HepG2 (cell line): ENCODE data around the gene SP140L. TPM values are rescaled to one million over a fixed set of nuclear protein-coding genes. Genes with fewer than 3 reads are reported as not detected.

Source experiments
- ATAC-seq: fragments of 200-7000 bp; cut with Tn5 transposase; 3 replicates; pipeline ENCODE4 v1.9.1; 2020; ENCODE audit warnings: mild to moderate bottlenecking, moderate library complexity
- BruUV-seq: library from RNA; stranded (reverse); fragments of 400-500 nt; replicated peaks from 2 replicates; lab custom pipeline; 2021; lab: Mats Ljungman, UMichigan
- CTCF ChIA-PET: fragments of 300-600 bp; formaldehyde crosslinking; extraction: SDS; loops from one replicate; lab custom pipeline; 2021; ENCODE audit warnings: low total read pairs, inconsistent platforms, low intra/inter-chr PET ratio; lab: Yijun Ruan, JAX
- POLR2A ChIA-PET: fragments of 350-600 bp; sonication (Branson Sonifier 250); formaldehyde crosslinking; loops from one replicate; lab custom pipeline; 2020; ENCODE audit warnings: antibody characterized with exemption, inconsistent platforms; lab: Yijun Ruan, JAX
- DNase-seq: peaks from one replicate; pipeline ENCODE4 v3.0.0-alpha.2; 2015; ENCODE audit warnings: low spot score
- FAIRE-seq: peaks from 3 replicates; lab custom pipeline; 2011; peaks lifted over from hg19 to GRCh38; lab: Jason Lieb, UNC
- H2AFZ ChIP-seq: one replicate; pipeline ENCODE4 v1.6.1; 2011; ENCODE audit warnings: low read length, inconsistent platforms
- H3K27ac ChIP-seq: fragments of 300-600 bp; 3 replicates; pipeline ENCODE4 v1.8.0; 2011; ENCODE audit warnings: mixed run types, mild to moderate bottlenecking, mixed read lengths, low read length, inconsistent platforms; ENCODE audit not compliant: insufficient read depth; ENCODE audit errors: extremely low read length
- H3K27me3 ChIP-seq, 2 experiments: fragments of 200-600 bp in 1 of 2; 2 replicates in 1 of 2; 3 replicates in 1 of 2; pipeline versions ENCODE4 v1.6.0 to v1.8.0; 2011; ENCODE audit warnings: low read length in 2 of 2, mild to moderate bottlenecking in 2 of 2, moderate library complexity in 2 of 2, inconsistent platforms in 1 of 2; ENCODE audit not compliant: insufficient read depth in 2 of 2, control insufficient read depth in 1 of 2
- H3K36me3 ChIP-seq, 2 experiments: fragments of 200-600 bp in 1 of 2; replicated peaks in 1 of 2; 2 replicates in 1 of 2; 3 replicates in 1 of 2; pipeline versions ENCODE4 v1.5.1 to v1.8.0; 2011; ENCODE audit warnings: low read length in 2 of 2, inconsistent platforms in 1 of 2; ENCODE audit not compliant: insufficient read depth in 2 of 2, control insufficient read depth in 1 of 2
- H3K4me1 ChIP-seq: 2 replicates; pipeline ENCODE4 v1.5.1; 2012; ENCODE audit warnings: low read length, inconsistent platforms; ENCODE audit not compliant: insufficient read depth
- H3K4me2 ChIP-seq: 2 replicates; pipeline ENCODE4 v1.6.0; 2011; ENCODE audit warnings: low read depth, low read length, inconsistent platforms
- H3K4me3 ChIP-seq, 3 experiments: fragments of 200-600 bp in 1 of 3; sonication (generic), shearing (Covaris generic) in 1 of 3; replicated peaks in 1 of 3; 2 replicates each; pipeline ENCODE4 v1.5.1; 2011 to 2016; ENCODE audit warnings: low read length in 3 of 3, inconsistent platforms in 2 of 3, low read depth in 2 of 3, mild to moderate bottlenecking in 2 of 3, control low read depth in 1 of 3, mixed read lengths in 1 of 3; ENCODE audit not compliant: insufficient read depth in 1 of 3
- H3K79me2 ChIP-seq: one replicate; pipeline ENCODE4 v1.6.1; 2011; ENCODE audit warnings: low read length, inconsistent platforms; ENCODE audit not compliant: insufficient read depth
- H3K9ac ChIP-seq: 2 replicates; pipeline ENCODE4 v1.6.0; 2011; ENCODE audit warnings: mild to moderate bottlenecking, low read depth, low read length, inconsistent platforms; ENCODE audit not compliant: insufficient read depth
- H3K9me3 ChIP-seq: 2 replicates; pipeline ENCODE4 v1.5.1; 2012; ENCODE audit warnings: mild to moderate bottlenecking, low read length
- H4K20me1 ChIP-seq: 2 replicates; pipeline ENCODE4 v1.6.0; 2011; ENCODE audit warnings: inconsistent platforms, mild to moderate bottlenecking, low read length, moderate library complexity; ENCODE audit not compliant: insufficient read depth
- ATF1 ChIP-seq: IDR thresholded peaks from 2 replicates; pipeline ENCODE4 v1.6.1; 2016; ENCODE audit warnings: mild to moderate bottlenecking, control low read depth
- GATA4 ChIP-seq: sonication (generic); IDR thresholded peaks from 2 replicates; pipeline ENCODE4 v1.6.1; 2016; ENCODE audit warnings: antibody characterized with exemption, low read depth, borderline replicate concordance
- HMGA1 ChIP-seq: sonication (generic); formaldehyde crosslinking; conservative IDR thresholded peaks from 2 replicates; pipeline ENCODE4 v1.4.0; 2020; ENCODE audit warnings: missing genetic modification reagents
- HOXA9 ChIP-seq: sonication (generic); formaldehyde crosslinking; IDR thresholded peaks from 2 replicates; pipeline ENCODE4 v1.8.1; 2022; ENCODE audit warnings: missing genetic modification reagents, mild to moderate bottlenecking, moderate library complexity, borderline replicate concordance
- KAT2B ChIP-seq: fragments of 150-350 bp; IDR thresholded peaks from 2 replicates; pipeline ENCODE4 v1.6.1; 2014; ENCODE audit warnings: low read depth, low read length, borderline replicate concordance
- MTF2 ChIP-seq: sonication (generic); formaldehyde crosslinking; IDR thresholded peaks from 2 replicates; pipeline ENCODE4 v1.5.0; 2020; ENCODE audit warnings: missing genetic modification reagents, borderline replicate concordance
- PAWR ChIP-seq: sonication (generic); formaldehyde crosslinking; IDR thresholded peaks from 2 replicates; pipeline ENCODE4 v1.4.0; 2020; ENCODE audit warnings: missing genetic modification reagents, mild to moderate bottlenecking, borderline replicate concordance
- PHF20 ChIP-seq: sonication (generic); formaldehyde crosslinking; IDR thresholded peaks from 2 replicates; pipeline ENCODE4 v1.5.0; 2020; ENCODE audit warnings: mild to moderate bottlenecking, missing genetic modification reagents
- SRY ChIP-seq: sonication (generic); formaldehyde crosslinking; IDR thresholded peaks from 2 replicates; pipeline ENCODE4 v1.8.0; 2022; ENCODE audit warnings: mild to moderate bottlenecking, missing genetic modification reagents
- TCF12 ChIP-seq, 2 experiments: fragments of 450-650 bp in 1 of 2; sonication (generic) in 1 of 2; formaldehyde crosslinking in 1 of 2; IDR thresholded peaks; 2 replicates each; pipeline versions ENCODE4 v1.6.1 to v1.8.0; 2017 to 2022; ENCODE audit warnings: antibody characterized with exemption in 1 of 2, mild to moderate bottlenecking in 1 of 2, missing genetic modification reagents in 1 of 2, moderate library complexity in 1 of 2
- ZFY ChIP-seq: sonication (generic); formaldehyde crosslinking; IDR thresholded peaks from 2 replicates; pipeline ENCODE4 v1.4.0; 2020; ENCODE audit warnings: missing genetic modification reagents
- ZNF10 ChIP-seq: sonication (generic); formaldehyde crosslinking; IDR thresholded peaks from 2 replicates; pipeline ENCODE4 v1.4.0; 2020; ENCODE audit warnings: mild to moderate bottlenecking, low read depth, missing genetic modification reagents, borderline replicate concordance
- ZNF253 ChIP-seq: sonication (generic); formaldehyde crosslinking; IDR thresholded peaks from 2 replicates; pipeline ENCODE4 v1.8.0; 2022; ENCODE audit warnings: mild to moderate bottlenecking, missing genetic modification reagents, borderline replicate concordance
- ZNF496 ChIP-seq: sonication (generic); formaldehyde crosslinking; IDR thresholded peaks from 2 replicates; pipeline ENCODE4 v1.8.1; 2023; ENCODE audit warnings: mild to moderate bottlenecking, moderate library complexity, missing genetic modification reagents; ENCODE audit not compliant: insufficient replicate concordance
- WGBS: methylation state at CpG from one replicate; pipeline ENCODE4 v1.1.6; 2017; ENCODE audit warnings: low lambda C conversion rate; 5-methylcytosine and 5-hydroxymethylcytosine counted together
- in situ Hi-C: cut with HindIII; loops from 2 replicates; pipeline ENCODE4 v1.10.0; 2017; ENCODE audit warnings: low pct_unique_long_range_greater_than_20kb; ENCODE audit not compliant: extremely low pct_ligation_motif_present
- intact Hi-C: fragments of 100-400 bp; cut with micrococcal nuclease; formaldehyde crosslinking; loops from one replicate; pipeline ENCODE4 v1.10.0; 2022; ENCODE audit not compliant: unreplicated experiment
- polyA plus RNA-seq, 8 experiments: library from polyadenylated mRNA; depleted of rRNA in 3 of 8; stranded (reverse) in 7 of 8; unstranded in 1 of 8; fragments of >200 nt; fragmentation: Illumina TruSeq in 4 of 8; extraction: Trizol in 4 of 8; gene quantifications; 2 replicates each; pipeline versions ENCODE4 v1.2.1 to v1.2.3, GENCODE V29; 2011 to 2016; ENCODE audit warnings: low read depth in 4 of 8, missing spikeins in 1 of 8, mixed read lengths in 1 of 8; ENCODE audit not compliant: insufficient read depth in 1 of 8
- total RNA-seq, 5 experiments: library from RNA; depleted of rRNA; stranded (reverse); fragments of >200 nt; fragmentation: Illumina TruSeq; extraction: Trizol; gene quantifications; 2 replicates each; pipeline ENCODE4 v1.2.3, GENCODE V29; 2016; ENCODE audit warnings: low read depth in 1 of 5
- TF ChIP-seq, protein P1 (sequence below): IDR thresholded peaks from 2 replicates; pipeline ENCODE4 v1.6.1; 2016; ENCODE audit warnings: mild to moderate bottlenecking
- TF ChIP-seq, protein P2 (sequence below): sonication (generic); formaldehyde crosslinking; IDR thresholded peaks from one replicate; pipeline ENCODE4 v1.5.1; 2020; ENCODE audit warnings: mild to moderate bottlenecking, missing genetic modification reagents; ENCODE audit errors: not compliant biosample characterization

The SP140L gene
- total and polyA plus RNA-seq, 2 of the 13 experiments (the other 11 are each of a cell fraction or from before 2014, with no cell fraction given) = 10.9 to 17.5 TPM

GRCh38 chr2:230443541-230443940 is 116.5 kb downstream of the SP140L start:
- in situ Hi-C loops = no loop called here
- TF ChIP-seq GATA4 (no peak), KAT2B (no peak), ATF1 (CRISPR knock-in tag) (no peak), SRY (CRISPR knock-in tag) (no peak), ZNF10 (no peak), HMGA1 (no peak), PAWR (CRISPR knock-in tag) (no peak), MTF2 (CRISPR knock-in tag) (no peak), TCF12 (IDR thresholded peaks at IDR 0.05) (no peak), TCF12 (CRISPR knock-in tag; IDR thresholded peaks at IDR 0.05) (no peak), PHF20 (CRISPR knock-in tag) (no peak), ZNF253 (CRISPR knock-in tag) (no peak), HOXA9 (CRISPR knock-in tag) (no peak), ZFY (CRISPR knock-in tag) (no peak), ZNF496 (no peak)
- TF ChIP-seq, protein P1, sequence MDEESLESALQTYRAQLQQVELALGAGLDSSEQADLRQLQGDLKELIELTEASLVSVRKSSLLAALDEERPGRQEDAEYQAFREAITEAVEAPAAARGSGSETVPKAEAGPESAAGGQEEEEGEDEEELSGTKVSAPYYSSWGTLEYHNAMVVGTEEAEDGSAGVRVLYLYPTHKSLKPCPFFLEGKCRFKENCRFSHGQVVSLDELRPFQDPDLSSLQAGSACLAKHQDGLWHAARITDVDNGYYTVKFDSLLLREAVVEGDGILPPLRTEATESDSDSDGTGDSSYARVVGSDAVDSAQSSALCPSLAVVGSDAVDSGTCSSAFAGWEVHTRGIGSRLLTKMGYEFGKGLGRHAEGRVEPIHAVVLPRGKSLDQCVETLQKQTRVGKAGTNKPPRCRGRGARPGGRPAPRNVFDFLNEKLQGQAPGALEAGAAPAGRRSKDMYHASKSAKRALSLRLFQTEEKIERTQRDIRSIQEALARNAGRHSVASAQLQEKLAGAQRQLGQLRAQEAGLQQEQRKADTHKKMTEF = no peak
- TF ChIP-seq, protein P2, sequence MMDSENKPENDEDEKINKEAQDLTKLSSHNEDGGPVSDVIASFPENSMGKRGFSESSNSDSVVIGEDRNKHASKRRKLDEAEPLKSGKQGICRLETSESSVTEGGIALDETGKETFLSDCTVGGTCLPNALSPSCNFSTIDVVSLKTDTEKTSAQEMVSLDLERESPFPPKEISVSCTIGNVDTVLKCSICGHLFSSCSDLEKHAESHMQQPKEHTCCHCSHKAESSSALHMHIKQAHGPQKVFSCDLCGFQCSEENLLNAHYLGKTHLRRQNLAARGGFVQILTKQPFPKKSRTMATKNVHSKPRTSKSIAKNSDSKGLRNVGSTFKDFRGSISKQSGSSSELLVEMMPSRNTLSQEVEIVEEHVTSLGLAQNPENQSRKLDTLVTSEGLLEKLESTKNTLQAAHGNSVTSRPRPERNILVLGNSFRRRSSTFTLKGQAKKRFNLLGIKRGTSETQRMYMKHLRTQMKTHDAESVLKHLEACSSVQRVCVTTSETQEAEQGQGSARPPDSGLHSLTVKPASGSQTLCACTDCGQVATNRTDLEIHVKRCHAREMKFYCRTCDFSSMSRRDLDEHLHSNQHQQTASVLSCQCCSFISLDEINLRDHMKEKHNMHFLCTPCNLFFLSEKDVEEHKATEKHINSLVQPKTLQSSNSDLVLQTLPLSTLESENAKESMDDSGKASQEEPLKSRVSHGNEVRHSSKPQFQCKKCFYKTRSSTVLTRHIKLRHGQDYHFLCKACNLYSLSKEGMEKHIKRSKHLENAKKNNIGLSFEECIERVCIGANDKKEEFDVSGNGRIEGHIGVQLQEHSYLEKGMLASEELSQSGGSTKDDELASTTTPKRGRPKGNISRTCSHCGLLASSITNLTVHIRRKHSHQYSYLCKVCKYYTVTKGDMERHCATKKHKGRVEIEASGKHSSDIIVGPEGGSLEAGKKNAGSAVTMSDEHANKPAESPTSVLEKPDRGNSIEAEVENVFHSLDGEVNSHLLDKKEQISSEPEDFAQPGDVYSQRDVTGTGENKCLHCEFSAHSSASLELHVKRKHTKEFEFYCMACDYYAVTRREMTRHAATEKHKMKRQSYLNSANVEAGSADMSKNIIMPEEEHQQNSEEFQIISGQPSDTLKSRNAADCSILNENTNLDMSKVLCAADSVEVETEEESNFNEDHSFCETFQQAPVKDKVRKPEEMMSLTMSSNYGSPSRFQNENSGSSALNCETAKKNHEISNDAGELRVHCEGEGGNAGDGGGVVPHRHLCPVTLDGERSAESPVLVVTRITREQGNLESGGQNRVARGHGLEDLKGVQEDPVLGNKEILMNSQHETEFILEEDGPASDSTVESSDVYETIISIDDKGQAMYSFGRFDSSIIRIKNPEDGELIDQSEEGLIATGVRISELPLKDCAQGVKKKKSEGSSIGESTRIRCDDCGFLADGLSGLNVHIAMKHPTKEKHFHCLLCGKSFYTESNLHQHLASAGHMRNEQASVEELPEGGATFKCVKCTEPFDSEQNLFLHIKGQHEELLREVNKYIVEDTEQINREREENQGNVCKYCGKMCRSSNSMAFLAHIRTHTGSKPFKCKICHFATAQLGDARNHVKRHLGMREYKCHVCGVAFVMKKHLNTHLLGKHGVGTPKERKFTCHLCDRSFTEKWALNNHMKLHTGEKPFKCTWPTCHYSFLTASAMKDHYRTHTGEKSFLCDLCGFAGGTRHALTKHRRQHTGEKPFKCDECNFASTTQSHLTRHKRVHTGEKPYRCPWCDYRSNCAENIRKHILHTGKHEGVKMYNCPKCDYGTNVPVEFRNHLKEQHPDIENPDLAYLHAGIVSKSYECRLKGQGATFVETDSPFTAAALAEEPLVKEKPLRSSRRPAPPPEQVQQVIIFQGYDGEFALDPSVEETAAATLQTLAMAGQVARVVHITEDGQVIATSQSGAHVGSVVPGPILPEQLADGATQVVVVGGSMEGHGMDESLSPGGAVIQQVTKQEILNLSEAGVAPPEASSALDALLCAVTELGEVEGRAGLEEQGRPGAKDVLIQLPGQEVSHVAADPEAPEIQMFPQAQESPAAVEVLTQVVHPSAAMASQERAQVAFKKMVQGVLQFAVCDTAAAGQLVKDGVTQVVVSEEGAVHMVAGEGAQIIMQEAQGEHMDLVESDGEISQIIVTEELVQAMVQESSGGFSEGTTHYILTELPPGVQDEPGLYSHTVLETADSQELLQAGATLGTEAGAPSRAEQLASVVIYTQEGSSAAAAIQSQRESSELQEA (CRISPR knock-in tag) = no peak

More at GRCh38 chr2:230443541-230443940, 116.5 kb downstream of the SP140L start:
- H3K27me3 ChIP-seq = no peaks in the 10 kb centered on the region
- intact Hi-C loops = no loop called here
- no peak for DNase-seq
- BruUV-seq = no TSS peak
- no peak overlapping the region for H3K4me3 ChIP-seq
- no peaks in the 10 kb centered on the region for H3K4me1 ChIP-seq
- no peak for FAIRE-seq
- no peak for ATAC-seq
- CTCF ChIA-PET = no interaction called here
- POLR2A ChIA-PET = no interaction called here
- H3K79me2 ChIP-seq = no peaks in the 10 kb centered on the region
- H3K4me2 ChIP-seq = no peak overlapping the region
- peaks cover 2 to 10% of the 10 kb centered on the region in 2 experiments; a peak in 4 of 5 replicates for H3K36me3 ChIP-seq
- no peaks in the 10 kb centered on the region for H4K20me1 ChIP-seq
- no peak overlapping the region for H2AFZ ChIP-seq
- no peaks in the 10 kb centered on the region for H3K9me3 ChIP-seq
- no peak overlapping the region for H3K9ac ChIP-seq
- H3K27ac ChIP-seq = no peak overlapping the region
- WGBS = 96% methylated on average over 2 of the region's 2 CpGs
